ENCODE results near the gene IL2RA. TPM values are rescaled to one million over a fixed set of nuclear protein-coding genes. Genes with fewer than 3 reads are reported as not detected.

IL2RA gene
- total RNA-seq, 4 donors from 2014 or later, result 0.42 to 2.2 (median 0.60) TPM; not detected in 1

GRCh38 chr10:6103591-6103990 is 41.4 kb upstream of the IL2RA start:
- H3K4me3 ChIP-seq, result no peak overlapping the region
- TF ChIP-seq POLR2A (IDR thresholded peaks at IDR 0.05) (no peak), EP300 (IDR thresholded peaks at IDR 0.05) (no peak), CTCF (IDR thresholded peaks at IDR 0.05) (no peak)
- no peaks in the 10 kb centered on the region for H3K27me3 ChIP-seq
- 80 to 83% methylated on average over 8 of the region's 8 CpGs for WGBS, 2 donors
- no peak overlapping the region for H3K27ac ChIP-seq
- no peaks in the 10 kb centered on the region for H3K9me3 ChIP-seq
- peaks cover 0 to 79% (median 0%) of the 10 kb centered on the region in 3 donors for H3K36me3 ChIP-seq
- DNase-seq (ENCODE audit: low spot score in 2 of 2), result no peak
- no peaks in the 10 kb centered on the region for H3K4me1 ChIP-seq

- Histone ChIP-seq H3K36me3 (peaks cover 0 to 79% (median 0%) of the 10 kb centered on the region in 3 donors), H3K27ac (no peak overlapping the region)
These were observed 40.0 kb upstream of the IL2RA start for GRCh38 chr10:6102128-6102527.

GRCh38 chr10:6101181-6101580 is 39.0 kb upstream of the IL2RA start:
- TF ChIP-seq POLR2A (IDR thresholded peaks at IDR 0.05) (no peak), EP300 (IDR thresholded peaks at IDR 0.05) (no peak), CTCF (IDR thresholded peaks at IDR 0.05) (no peak)
- H3K4me3 ChIP-seq, result no peak overlapping the region
- H3K27me3 ChIP-seq, result no peaks in the 10 kb centered on the region
- no peaks in the 10 kb centered on the region for H3K9me3 ChIP-seq
- WGBS, 2 donors, result 84 to 88% methylated on average over 8 of the region's 8 CpGs
- H3K36me3 ChIP-seq, result peaks cover 0 to 72% (median 0%) of the 10 kb centered on the region in 3 donors
- peaks cover 0 to 10% (median under 1%) of the 10 kb centered on the region in 4 donors for H3K4me1 ChIP-seq
- no peak for DNase-seq (ENCODE audit: low spot score in 2 of 2)
- H3K27ac ChIP-seq, result no peak overlapping the region

More at GRCh38 chr10:6102128-6102527, 40.0 kb upstream of the IL2RA start:
- Histone ChIP-seq H3K27me3 (no peaks in the 10 kb centered on the region), H3K4me1 (peaks cover 0 to under 1% (median 0%) of the 10 kb centered on the region in 4 donors), H3K4me3 (no peak overlapping the region), H3K9me3 (no peaks in the 10 kb centered on the region)
- no peak for TF ChIP-seq CTCF (IDR thresholded peaks at IDR 0.05)
- TF ChIP-seq POLR2A (IDR thresholded peaks at IDR 0.05), result no peak
- no peak for TF ChIP-seq EP300 (IDR thresholded peaks at IDR 0.05)
- WGBS, 2 donors, result 91 to 97% methylated on average over 8 of the region's 8 CpGs
- DNase-seq (ENCODE audit: low spot score in 2 of 2), result no peak

- no peak for TF ChIP-seq CTCF (IDR thresholded peaks at IDR 0.05)
- no peak for TF ChIP-seq EP300 (IDR thresholded peaks at IDR 0.05)
- TF ChIP-seq POLR2A (IDR thresholded peaks at IDR 0.05), result no peak
These were observed 38.2 kb upstream of the IL2RA start for GRCh38 chr10:6100370-6100769.

GRCh38 chr10:6098156-6098555 is 36.0 kb upstream of the IL2RA start:
- H3K27me3 ChIP-seq, result no peaks in the 10 kb centered on the region
- TF ChIP-seq CTCF (IDR thresholded peaks at IDR 0.05) (no peak), POLR2A (IDR thresholded peaks at IDR 0.05) (no peak), EP300 (IDR thresholded peaks at IDR 0.05) (no peak)
- H3K4me1 ChIP-seq, result peaks cover 0 to 35% (median 4%) of the 10 kb centered on the region in 4 donors
- no peaks in the 10 kb centered on the region for H3K9me3 ChIP-seq
- no peak overlapping the region for H3K4me3 ChIP-seq
- no peak for DNase-seq (ENCODE audit: low spot score in 2 of 2)
- peaks cover 0 to 57% (median 0%) of the 10 kb centered on the region in 3 donors for H3K36me3 ChIP-seq
- H3K27ac ChIP-seq, result no peak overlapping the region
- 88 to 91% methylated on average over 7 of the region's 7 CpGs for WGBS, 2 donors

More at GRCh38 chr10:6100370-6100769, 38.2 kb upstream of the IL2RA start:
- H3K27me3 ChIP-seq, result no peaks in the 10 kb centered on the region
- H3K36me3 ChIP-seq, result peaks cover 0 to 65% (median 0%) of the 10 kb centered on the region in 3 donors
- DNase-seq (ENCODE audit: low spot score in 2 of 2), result no peak
- WGBS, 2 donors, result 80 to 89% methylated on average over 1 of the region's 1 CpG
- no peak overlapping the region for H3K27ac ChIP-seq
- H3K4me1 ChIP-seq, result peaks cover 0 to 18% (median 4%) of the 10 kb centered on the region in 4 donors
- no peak overlapping the region for H3K4me3 ChIP-seq
- no peaks in the 10 kb centered on the region for H3K9me3 ChIP-seq
